ENCODE results near the gene JAM3. TPM values are rescaled to one million over a fixed set of nuclear protein-coding genes. Genes with fewer than 3 reads are reported as not detected.

JAM3 gene
- total RNA-seq, 2 donors from 2014 or later: 21.3 to 157 TPM

GRCh38 chr11:134139303-134139872 is 70.5 kb downstream of the JAM3 start:
- no peak for DNase-seq (ENCODE audit: low spot score)
- no peaks in the 10 kb centered on the region for H3K36me3 ChIP-seq
- intact Hi-C loops (cut with DNase I): loop anchor here (1.0 kb wide), 1 partner anchor 89 kb away; no protein-coding TSS in a partner anchor
- no peak overlapping the region for H3K4me3 ChIP-seq
- H3K27me3 ChIP-seq (replicated peaks; ENCODE audit: insufficient read depth): no peaks in the 10 kb centered on the region
- 70% methylated on average over 12 of the region's 12 CpGs for WGBS
- H3K27ac ChIP-seq: no peak overlapping the region
- TF ChIP-seq POLR2A (IDR thresholded peaks at IDR 0.05) (no peak), POLR2AphosphoS5 (IDR thresholded peaks at IDR 0.05) (no peak), CTCF (IDR thresholded peaks at IDR 0.05) (no peak)
- H3K4me1 ChIP-seq (replicated peaks): no peaks in the 10 kb centered on the region
- H3K9me3 ChIP-seq: no peaks in the 10 kb centered on the region

DNA sequence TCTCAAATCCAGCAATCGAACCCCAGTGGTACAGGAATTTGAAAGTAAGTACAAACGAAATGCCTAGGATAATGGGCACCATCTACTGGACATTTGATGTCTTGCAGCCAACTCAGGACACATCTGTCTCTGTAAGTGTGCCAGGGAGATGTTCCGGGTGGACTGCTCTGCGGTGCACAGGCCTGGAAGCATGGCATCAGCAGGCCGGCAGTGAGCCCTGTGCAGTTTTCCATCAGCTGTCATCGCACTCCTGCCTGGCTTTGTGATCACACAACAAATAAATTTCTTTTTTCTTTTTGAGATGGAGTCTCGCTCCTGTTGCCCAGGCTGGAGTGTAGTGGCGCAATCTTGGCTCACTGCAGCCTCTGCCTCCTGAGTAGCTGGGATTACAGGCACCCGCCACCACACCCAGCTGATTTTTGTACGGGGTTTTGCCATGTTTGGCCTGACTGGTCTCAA is 71.0 kb downstream of the JAM3 start:
- WGBS: 48% methylated on average over 10 of the region's 10 CpGs
- H3K36me3 ChIP-seq: no peaks in the 10 kb centered on the region
- no peak overlapping the region for H3K27ac ChIP-seq
- peak; percentile 70 for DNase-seq (ENCODE audit: low spot score)
- intact Hi-C loops (cut with DNase I): loop anchor here (1.0 to 5.0 kb wide), 2 partner anchors 90 to 213 kb away; no protein-coding TSS in a partner anchor
- no peak overlapping the region for H3K4me3 ChIP-seq
- H3K4me1 ChIP-seq (replicated peaks): no peaks in the 10 kb centered on the region
- no peaks in the 10 kb centered on the region for H3K27me3 ChIP-seq (replicated peaks; ENCODE audit: insufficient read depth)
- no peaks in the 10 kb centered on the region for H3K9me3 ChIP-seq
- TF ChIP-seq CTCF (IDR thresholded peaks at IDR 0.05): peak; percentile 76 to 87 (median 84)
- no peak for TF ChIP-seq POLR2A (IDR thresholded peaks at IDR 0.05)
- peak; percentile 62 for TF ChIP-seq POLR2AphosphoS5 (IDR thresholded peaks at IDR 0.05)

DNA sequence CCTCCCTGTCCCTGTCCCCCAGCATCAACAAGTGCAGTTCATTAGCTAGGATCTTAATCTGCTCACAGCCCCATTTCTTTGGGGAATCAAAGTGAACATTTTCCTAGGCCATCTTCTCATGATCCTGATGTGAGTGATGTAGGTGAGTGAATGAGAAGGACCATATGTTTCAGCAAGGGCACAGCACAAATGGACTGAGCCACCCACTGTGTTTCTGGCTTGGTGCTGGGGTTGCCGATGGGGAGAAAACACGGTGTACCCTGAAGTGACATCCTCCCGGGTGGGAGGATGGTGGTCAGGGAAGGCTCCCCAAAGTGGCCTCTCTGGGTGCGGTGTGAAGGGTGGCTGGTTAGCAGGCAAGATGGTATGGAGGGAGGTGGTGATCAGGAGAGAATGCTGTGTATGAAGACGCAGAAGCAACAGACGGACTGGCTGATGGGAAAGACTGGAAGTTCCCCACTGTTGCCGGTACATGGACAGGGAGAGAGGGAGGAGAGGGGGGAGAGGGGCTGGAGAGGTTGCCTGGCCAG is 72.2 kb downstream of the JAM3 start:
- Histone ChIP-seq H3K4me1 (replicated peaks) (no peaks in the 10 kb centered on the region), H3K27ac (no peak overlapping the region), H3K36me3 (no peaks in the 10 kb centered on the region), H3K9me3 (no peaks in the 10 kb centered on the region), H3K27me3 (replicated peaks; ENCODE audit: insufficient read depth) (no peaks in the 10 kb centered on the region), H3K4me3 (no peak overlapping the region)
- WGBS: 81% methylated on average over 7 of the region's 7 CpGs
- intact Hi-C loops (cut with DNase I): loop anchor here (5.0 kb wide), 1 partner anchor 214 kb away; no protein-coding TSS in a partner anchor
- TF ChIP-seq CTCF (IDR thresholded peaks at IDR 0.05): no peak
- no peak for TF ChIP-seq POLR2A (IDR thresholded peaks at IDR 0.05)
- TF ChIP-seq POLR2AphosphoS5 (IDR thresholded peaks at IDR 0.05): no peak
- DNase-seq (ENCODE audit: low spot score): no peak

GRCh38 chr11:134142536-134142935 is 73.7 kb downstream of the JAM3 start:
- H3K4me1 ChIP-seq (replicated peaks): no peaks in the 10 kb centered on the region
- no peak overlapping the region for H3K27ac ChIP-seq
- no peaks in the 10 kb centered on the region for H3K36me3 ChIP-seq
- H3K4me3 ChIP-seq: no peak overlapping the region
- intact Hi-C loops (cut with DNase I): loop anchor here (5.0 kb wide), 1 partner anchor 215 kb away; no protein-coding TSS in a partner anchor
- 61% methylated on average over 6 of the region's 6 CpGs for WGBS
- no peaks in the 10 kb centered on the region for H3K9me3 ChIP-seq
- TF ChIP-seq CTCF (IDR thresholded peaks at IDR 0.05): no peak
- no peak for TF ChIP-seq POLR2A (IDR thresholded peaks at IDR 0.05)
- no peak for TF ChIP-seq POLR2AphosphoS5 (IDR thresholded peaks at IDR 0.05)
- no peak for DNase-seq (ENCODE audit: low spot score)
- no peaks in the 10 kb centered on the region for H3K27me3 ChIP-seq (replicated peaks; ENCODE audit: insufficient read depth)

DNA sequence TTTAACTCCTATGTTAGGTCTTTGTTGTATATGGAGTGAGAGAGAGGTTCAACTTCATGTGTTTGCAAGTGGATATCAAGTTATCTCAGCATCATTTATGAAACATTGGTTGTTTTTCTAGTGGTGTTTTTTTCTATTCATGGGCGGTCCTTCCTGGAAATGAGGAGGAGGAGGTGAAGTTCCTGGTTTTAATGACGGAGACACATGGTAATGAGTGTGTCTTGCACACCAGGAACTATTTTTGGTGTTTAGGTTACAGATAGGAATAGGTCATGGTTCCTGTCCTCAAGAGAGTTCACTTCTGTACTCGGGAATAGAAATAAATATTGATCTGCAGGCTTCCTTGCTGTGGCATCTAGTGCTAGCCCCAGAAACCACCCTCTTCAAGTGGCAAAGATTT is 74.9 kb downstream of the JAM3 start:
- H3K4me1 ChIP-seq (replicated peaks): no peaks in the 10 kb centered on the region
- H3K9me3 ChIP-seq: no peaks in the 10 kb centered on the region
- no peak for DNase-seq (ENCODE audit: low spot score)
- no peaks in the 10 kb centered on the region for H3K27me3 ChIP-seq (replicated peaks; ENCODE audit: insufficient read depth)
- H3K27ac ChIP-seq: no peak overlapping the region
- intact Hi-C loops (cut with DNase I): loop anchor here (5.0 kb wide), 1 partner anchor 216 kb away; no protein-coding TSS in a partner anchor
- H3K36me3 ChIP-seq: no peaks in the 10 kb centered on the region
- H3K4me3 ChIP-seq: no peak overlapping the region
- WGBS: 81% methylated on average over 3 of the region's 3 CpGs
- TF ChIP-seq POLR2AphosphoS5 (IDR thresholded peaks at IDR 0.05): no peak
- TF ChIP-seq POLR2A (IDR thresholded peaks at IDR 0.05): no peak
- no peak for TF ChIP-seq CTCF (IDR thresholded peaks at IDR 0.05)

Data from prostate gland (tissue), 2 donors.